OCI-LY3 (cell line): ENCODE data around the gene MTCH1.

Experiments
- H2AFZ ChIP-seq: fragments of 200-600, 300-600 bp; shearing (Covaris generic); 2 replicates; pipeline ENCODE4 v1.6.0; 2014; ENCODE audit warnings: antibody characterized with exemption, low read depth, low read length
- H3K27ac ChIP-seq: fragments of 200-600, 300-600 bp; sonication (generic); 2 replicates; pipeline ENCODE4 v1.5.1; 2014; ENCODE audit warnings: mild to moderate bottlenecking, low read length, moderate library complexity, mixed read lengths
- H3K27me3 ChIP-seq: fragments of 200-600, 300-600 bp; sonication (generic); 2 replicates; pipeline ENCODE4 v1.6.1; 2014; ENCODE audit warnings: low read depth, low read length, mixed read lengths
- H3K36me3 ChIP-seq: fragments of 200-600, 300-600 bp; sonication (generic); replicated peaks from 2 replicates; pipeline ENCODE3; 2014; ENCODE audit warnings: low read depth, low read length, mixed read lengths
- H3K4me1 ChIP-seq: fragments of 300-600, 200-600 bp; sonication (generic); 2 replicates; pipeline ENCODE4 v1.6.1; 2014; ENCODE audit warnings: low read length, mixed read lengths
- H3K4me2 ChIP-seq: fragments of 200-600, 300-600 bp; sonication (generic); 2 replicates; pipeline ENCODE4 v1.6.1; 2014; ENCODE audit warnings: low read length, mixed read lengths
- H3K4me3 ChIP-seq: fragments of 300-600, 200-600 bp; sonication (generic); 2 replicates; pipeline ENCODE4 v1.5.1; 2014; ENCODE audit warnings: antibody characterized with exemption, mild to moderate bottlenecking, low read length, moderate library complexity
- H3K79me2 ChIP-seq: fragments of 300-600, 200-600 bp; shearing (Covaris generic); 2 replicates; pipeline ENCODE4 v1.6.1; 2014; ENCODE audit warnings: mild to moderate bottlenecking, low read length, mixed read lengths
- H3K9ac ChIP-seq: fragments of 300-600, 200-600 bp; shearing (Covaris generic); 2 replicates; pipeline ENCODE4 v1.6.0; 2014; ENCODE audit warnings: mild to moderate bottlenecking, low read length, moderate library complexity
- H3K9me3 ChIP-seq: fragments of 200-600, 300-600 bp; shearing (Covaris generic); 2 replicates; pipeline ENCODE4 v1.6.1; 2014; ENCODE audit warnings: low read length, mixed read lengths; ENCODE audit not compliant: insufficient read depth
- H4K20me1 ChIP-seq: fragments of 200-600, 300-600 bp; sonication (generic); 2 replicates; pipeline ENCODE4 v1.6.1; 2016; ENCODE audit warnings: low read length, mixed read lengths; ENCODE audit not compliant: insufficient read depth
- EZH2phosphoT487 ChIP-seq: fragments of 200-600 bp; shearing (Covaris generic); IDR thresholded peaks from 2 replicates; pipeline ENCODE4 v1.6.1; 2018; ENCODE audit warnings: antibody characterized with exemption, mixed run types, low read depth
- TF ChIP-seq, protein P1 (sequence below): fragments of 200-600, 300-600 bp; sonication (generic); IDR thresholded peaks from 2 replicates; pipeline ENCODE4 v1.5.1; 2014; ENCODE audit warnings: antibody characterized with exemption, low read length, low read depth

The MTCH1 gene

DNA sequence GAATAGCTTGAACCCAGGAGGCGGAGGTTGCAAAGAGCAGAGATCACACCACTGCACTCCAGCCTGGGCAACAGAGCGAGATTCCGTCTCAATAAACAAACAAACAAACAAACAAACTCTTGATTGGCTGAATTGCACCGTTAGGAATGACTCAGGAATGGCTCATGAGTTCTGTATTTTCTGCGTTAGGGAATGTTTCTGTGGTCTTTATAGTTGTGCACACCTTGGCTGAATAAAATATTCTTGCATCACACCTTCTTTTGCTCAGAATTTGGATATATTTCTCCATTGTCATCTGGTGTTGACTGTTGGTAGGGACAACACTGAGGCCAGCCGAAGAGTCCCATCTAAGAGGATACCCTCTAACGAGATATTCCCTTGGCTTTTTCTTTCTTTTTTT is 51.1 kb downstream of the MTCH1 start:
- Histone ChIP-seq H3K36me3 (no peaks in the 10 kb centered on the region), H3K9ac (no peak overlapping the region), H3K9me3 (no peaks in the 10 kb centered on the region), H4K20me1 (no peaks in the 10 kb centered on the region), H3K4me1 (no peaks in the 10 kb centered on the region), H3K4me2 (no peak overlapping the region), H2AFZ (no peak overlapping the region), H3K79me2 (no peaks in the 10 kb centered on the region), H3K27ac (no peak overlapping the region), H3K27me3 (0 out of 2 replicates have a peak, but pooled peaks cover 4% of the 10 kb centered on the region), H3K4me3 (no peak overlapping the region)
- TF ChIP-seq, protein P1, sequence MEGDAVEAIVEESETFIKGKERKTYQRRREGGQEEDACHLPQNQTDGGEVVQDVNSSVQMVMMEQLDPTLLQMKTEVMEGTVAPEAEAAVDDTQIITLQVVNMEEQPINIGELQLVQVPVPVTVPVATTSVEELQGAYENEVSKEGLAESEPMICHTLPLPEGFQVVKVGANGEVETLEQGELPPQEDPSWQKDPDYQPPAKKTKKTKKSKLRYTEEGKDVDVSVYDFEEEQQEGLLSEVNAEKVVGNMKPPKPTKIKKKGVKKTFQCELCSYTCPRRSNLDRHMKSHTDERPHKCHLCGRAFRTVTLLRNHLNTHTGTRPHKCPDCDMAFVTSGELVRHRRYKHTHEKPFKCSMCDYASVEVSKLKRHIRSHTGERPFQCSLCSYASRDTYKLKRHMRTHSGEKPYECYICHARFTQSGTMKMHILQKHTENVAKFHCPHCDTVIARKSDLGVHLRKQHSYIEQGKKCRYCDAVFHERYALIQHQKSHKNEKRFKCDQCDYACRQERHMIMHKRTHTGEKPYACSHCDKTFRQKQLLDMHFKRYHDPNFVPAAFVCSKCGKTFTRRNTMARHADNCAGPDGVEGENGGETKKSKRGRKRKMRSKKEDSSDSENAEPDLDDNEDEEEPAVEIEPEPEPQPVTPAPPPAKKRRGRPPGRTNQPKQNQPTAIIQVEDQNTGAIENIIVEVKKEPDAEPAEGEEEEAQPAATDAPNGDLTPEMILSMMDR, result no peak
- no peak for TF ChIP-seq EZH2phosphoT487

DNA sequence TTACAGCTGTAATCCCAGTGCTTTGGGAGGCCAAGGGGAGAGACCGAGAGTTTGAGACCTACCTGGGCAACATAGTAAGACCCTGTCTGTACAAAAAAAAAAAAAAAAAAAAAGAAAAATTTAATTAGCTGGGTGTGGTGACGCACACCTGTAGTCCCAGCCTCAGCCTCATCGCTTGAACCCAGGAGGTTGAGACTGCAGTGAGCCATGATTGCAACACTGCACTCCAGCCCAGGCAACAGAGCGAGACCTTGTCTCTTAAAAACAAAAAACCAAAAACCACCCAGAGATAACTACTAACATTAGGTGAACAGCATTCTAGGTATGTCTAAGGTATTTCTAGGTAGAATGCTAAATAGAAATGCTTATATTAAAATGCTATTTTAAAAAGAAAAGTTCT is 52.5 kb downstream of the MTCH1 start:
- Histone ChIP-seq H3K27ac (no peak overlapping the region), H3K36me3 (no peaks in the 10 kb centered on the region), H3K4me1 (no peaks in the 10 kb centered on the region), H3K4me3 (no peak overlapping the region), H2AFZ (no peak overlapping the region), H3K27me3 (0 out of 2 replicates have a peak, but pooled peaks cover 4% of the 10 kb centered on the region), H3K9ac (no peak overlapping the region), H3K79me2 (no peaks in the 10 kb centered on the region), H4K20me1 (no peaks in the 10 kb centered on the region), H3K9me3 (no peaks in the 10 kb centered on the region), H3K4me2 (no peak overlapping the region)
- TF ChIP-seq, protein P1, result no peak
- no peak for TF ChIP-seq EZH2phosphoT487

DNA sequence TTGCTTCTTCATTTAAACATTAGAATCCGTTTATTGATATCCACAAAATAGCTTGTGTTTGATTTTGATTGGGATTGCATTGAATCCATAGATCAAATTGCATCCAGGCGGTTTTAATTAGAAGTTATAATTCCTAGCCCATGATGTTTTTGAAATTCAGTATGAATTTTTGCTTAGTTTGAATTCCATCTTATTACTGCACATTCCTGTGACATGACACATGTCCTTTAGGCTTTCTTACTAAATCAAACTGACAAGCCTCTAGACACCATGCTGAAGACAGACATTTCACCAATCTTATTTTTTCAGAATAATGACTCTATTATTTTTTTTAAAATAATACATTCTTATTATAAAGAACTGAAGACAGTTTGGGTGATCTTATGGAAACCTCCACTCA is 52.9 kb downstream of the MTCH1 start:
- Histone ChIP-seq H3K4me2 (no peak overlapping the region), H3K27ac (no peak overlapping the region), H3K27me3 (0 out of 2 replicates have a peak, but pooled peaks cover 4% of the 10 kb centered on the region), H2AFZ (no peak overlapping the region), H4K20me1 (no peaks in the 10 kb centered on the region), H3K4me1 (peaks cover under 1% of the 10 kb centered on the region), H3K36me3 (no peaks in the 10 kb centered on the region), H3K4me3 (no peak overlapping the region), H3K9me3 (no peaks in the 10 kb centered on the region), H3K79me2 (no peaks in the 10 kb centered on the region), H3K9ac (no peak overlapping the region)
- no peak for TF ChIP-seq EZH2phosphoT487

DNA sequence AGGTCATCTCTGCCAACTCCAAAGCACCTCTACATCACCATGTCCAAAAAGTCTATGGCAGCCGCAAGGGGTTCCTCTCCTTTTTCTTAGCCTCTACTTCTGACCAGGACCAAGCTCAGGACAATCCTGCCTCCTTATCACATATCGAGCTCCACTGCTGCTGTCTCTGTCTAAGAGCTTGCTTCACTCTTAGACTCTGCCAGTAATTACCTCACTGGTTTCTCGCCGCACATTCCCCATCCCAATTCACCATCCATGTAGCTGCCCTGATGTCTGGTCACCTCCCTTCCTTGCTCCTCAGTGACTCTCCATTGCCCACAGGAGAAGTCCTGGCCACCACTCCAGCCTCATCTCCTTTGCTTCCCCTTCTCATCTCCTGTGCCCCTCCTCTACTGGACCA is 55.5 kb downstream of the MTCH1 start:
- H3K4me3 ChIP-seq, result no peak overlapping the region
- H3K9me3 ChIP-seq, result no peaks in the 10 kb centered on the region
- peaks cover 27% of the 10 kb centered on the region for H3K4me1 ChIP-seq
- H2AFZ ChIP-seq, result no peak overlapping the region
- no peak for TF ChIP-seq EZH2phosphoT487
- TF ChIP-seq, protein P1, result no peak
- 0 out of 2 replicates have a peak, but pooled peaks cover 4% of the 10 kb centered on the region for H3K27me3 ChIP-seq
- H3K9ac ChIP-seq, result no peak overlapping the region
- H3K27ac ChIP-seq, result no peak overlapping the region
- no peak overlapping the region for H3K4me2 ChIP-seq
- H3K79me2 ChIP-seq, result no peaks in the 10 kb centered on the region
- H3K36me3 ChIP-seq, result no peaks in the 10 kb centered on the region
- no peaks in the 10 kb centered on the region for H4K20me1 ChIP-seq

DNA sequence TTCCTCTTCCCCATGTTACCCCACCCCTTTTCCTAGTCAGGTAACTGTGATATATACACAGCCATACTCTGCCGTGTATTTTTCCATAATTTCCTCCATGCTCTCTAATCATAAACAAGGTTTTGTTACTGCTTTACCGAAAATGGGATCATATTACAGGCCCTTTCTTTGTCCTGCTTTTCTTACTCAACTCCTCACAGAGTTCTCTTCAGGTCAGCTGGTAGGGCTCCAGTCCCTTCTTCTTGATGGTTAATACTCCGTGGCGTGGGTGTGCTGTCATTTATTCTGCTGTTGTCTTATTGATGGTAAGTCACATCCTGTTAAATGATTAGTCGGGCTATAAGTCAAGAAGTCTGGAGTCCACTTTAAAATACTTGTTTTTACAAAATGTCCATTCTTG is 56.4 kb downstream of the MTCH1 start:
- H3K36me3 ChIP-seq, result peaks cover 4% of the 10 kb centered on the region
- H3K4me1 ChIP-seq, result peaks cover 30% of the 10 kb centered on the region
- H3K4me3 ChIP-seq, result no peak overlapping the region
- H3K79me2 ChIP-seq, result no peaks in the 10 kb centered on the region
- no peaks in the 10 kb centered on the region for H4K20me1 ChIP-seq
- TF ChIP-seq, protein P1, result no peak
- TF ChIP-seq EZH2phosphoT487, result no peak
- no peak overlapping the region for H2AFZ ChIP-seq
- H3K9ac ChIP-seq, result no peak overlapping the region
- H3K27ac ChIP-seq, result no peak overlapping the region
- H3K9me3 ChIP-seq, result no peaks in the 10 kb centered on the region
- no peak overlapping the region for H3K4me2 ChIP-seq
- no peaks in the 10 kb centered on the region for H3K27me3 ChIP-seq
